ENCODE results near the gene TH.

The TH gene

DNA sequence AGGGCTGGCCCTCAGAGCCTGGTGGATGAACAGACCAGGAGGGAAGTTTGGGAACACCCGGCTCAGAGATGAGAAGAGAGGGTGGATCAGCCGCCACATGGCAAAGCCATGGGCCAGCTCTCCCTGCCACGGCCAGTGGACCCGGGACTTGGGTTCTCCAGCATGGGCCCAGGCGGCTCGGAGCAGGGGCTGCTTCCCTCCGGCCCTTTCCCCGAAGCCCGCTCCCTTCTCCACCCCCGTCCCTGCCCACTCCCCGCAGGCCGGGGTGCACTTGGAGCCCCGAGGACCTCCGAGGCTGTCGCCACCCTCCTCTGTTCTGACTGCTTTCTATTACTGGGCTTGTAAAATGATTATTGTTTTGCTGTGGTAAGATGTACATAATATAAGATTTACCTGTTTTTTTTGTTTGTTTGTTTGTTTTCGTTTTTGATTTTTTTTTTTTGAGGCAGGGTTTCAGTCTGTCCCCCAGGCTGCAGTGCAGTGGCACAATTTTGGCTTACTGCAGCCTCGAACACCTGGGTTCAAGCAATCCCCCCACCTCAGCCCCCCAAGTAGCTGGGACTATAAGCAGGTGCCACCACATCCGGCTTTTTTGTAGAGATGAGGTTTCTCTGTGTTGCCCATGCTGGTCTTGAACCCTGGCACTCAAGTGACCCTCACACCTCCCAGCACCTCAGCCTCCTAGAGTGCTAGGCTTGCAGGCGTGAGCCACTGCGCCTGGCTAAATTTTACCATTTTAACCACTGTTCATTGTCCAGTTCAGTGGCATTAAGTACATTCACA is 11.3 kb upstream of the TH start:
- peaks cover 4% of the 10 kb centered on the region for H3K4me1 ChIP-seq (ENCODE audit: insufficient read depth, low read length, poor library complexity, severe bottlenecking)
- H2AFZ ChIP-seq (ENCODE audit: low read length), result no peak overlapping the region
- H3F3A ChIP-seq (ENCODE audit: low read depth), result no peaks in the 10 kb centered on the region
- H4K20me1 ChIP-seq (ENCODE audit: insufficient read depth, low read length, poor library complexity, severe bottlenecking), result no peaks in the 10 kb centered on the region
- no peaks in the 10 kb centered on the region for H3K79me2 ChIP-seq (ENCODE audit: insufficient read depth, low read length)
- H3K9me3 ChIP-seq (ENCODE audit: insufficient read depth, low read depth, low read length), result no peaks in the 10 kb centered on the region
- H3K4me2 ChIP-seq (ENCODE audit: low read depth, low read length, poor library complexity, severe bottlenecking), result no peak overlapping the region
- H3K27me3 ChIP-seq (ENCODE audit: insufficient read depth, low read length, poor library complexity, severe bottlenecking), result no peaks in the 10 kb centered on the region
- no peak for TF ChIP-seq CTCF (conservative IDR thresholded peaks at IDR 0.05; ENCODE audit: low read length)
- no peak for TF ChIP-seq EZH2phosphoT487 (IDR thresholded peaks at IDR 0.05; ENCODE audit: borderline replicate concordance)
- H3K4me3 ChIP-seq (ENCODE audit: low read length, poor library complexity, severe bottlenecking), result no peak overlapping the region
- H3K36me3 ChIP-seq (ENCODE audit: insufficient read depth, low read length), result no peaks in the 10 kb centered on the region
- no peaks in the 10 kb centered on the region for H3K9me2 ChIP-seq (replicated peaks; ENCODE audit: low read depth, low read length)
- no peak overlapping the region for H3K9ac ChIP-seq (ENCODE audit: low read depth, low read length, poor library complexity, severe bottlenecking)

DNA sequence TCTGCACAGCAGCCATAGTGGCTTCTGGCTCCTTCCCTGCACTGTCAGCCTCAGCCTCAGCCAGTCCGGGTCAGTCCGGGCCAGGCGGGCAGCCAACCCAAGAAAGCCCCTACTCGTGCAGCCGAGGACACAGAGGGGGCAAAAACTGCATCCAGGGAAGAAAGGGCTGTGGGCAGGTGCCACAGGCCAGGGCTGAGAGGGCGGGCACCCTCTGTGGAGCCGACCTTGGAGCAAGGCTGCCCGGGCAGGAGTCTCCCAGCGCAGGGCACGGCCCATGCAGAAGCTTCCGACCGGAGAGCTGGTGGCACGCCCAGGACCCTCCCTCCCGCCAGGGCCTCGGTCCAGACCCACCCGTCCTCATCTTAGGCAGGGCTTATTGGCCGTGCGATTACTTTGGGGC is 10.5 kb upstream of the TH start:
- TF ChIP-seq EZH2phosphoT487 (IDR thresholded peaks at IDR 0.05; ENCODE audit: borderline replicate concordance) (no peak), CTCF (conservative IDR thresholded peaks at IDR 0.05; ENCODE audit: low read length) (no peak)
- Histone ChIP-seq H3K79me2 (ENCODE audit: insufficient read depth, low read length) (no peaks in the 10 kb centered on the region), H3K9ac (ENCODE audit: low read depth, low read length, poor library complexity, severe bottlenecking) (no peak overlapping the region), H3K9me2 (replicated peaks; ENCODE audit: low read depth, low read length) (no peaks in the 10 kb centered on the region), H3K4me1 (ENCODE audit: insufficient read depth, low read length, poor library complexity, severe bottlenecking) (peaks cover 4% of the 10 kb centered on the region), H3K4me3 (ENCODE audit: low read length, poor library complexity, severe bottlenecking) (no peak overlapping the region), H3K27me3 (ENCODE audit: insufficient read depth, low read length, poor library complexity, severe bottlenecking) (no peaks in the 10 kb centered on the region), H3K36me3 (ENCODE audit: insufficient read depth, low read length) (no peaks in the 10 kb centered on the region), H3K9me3 (ENCODE audit: insufficient read depth, low read depth, low read length) (no peaks in the 10 kb centered on the region), H3F3A (ENCODE audit: low read depth) (no peaks in the 10 kb centered on the region), H2AFZ (ENCODE audit: low read length) (no peak overlapping the region), H3K4me2 (ENCODE audit: low read depth, low read length, poor library complexity, severe bottlenecking) (no peak overlapping the region), H4K20me1 (ENCODE audit: insufficient read depth, low read length, poor library complexity, severe bottlenecking) (no peaks in the 10 kb centered on the region)

- Histone ChIP-seq H3K27me3 (ENCODE audit: insufficient read depth, low read length, poor library complexity, severe bottlenecking) (no peaks in the 10 kb centered on the region), H3K4me3 (ENCODE audit: low read length, poor library complexity, severe bottlenecking) (no peak overlapping the region), H3K9me3 (ENCODE audit: insufficient read depth, low read depth, low read length) (no peaks in the 10 kb centered on the region), H3K9ac (ENCODE audit: low read depth, low read length, poor library complexity, severe bottlenecking) (no peak overlapping the region), H4K20me1 (ENCODE audit: insufficient read depth, low read length, poor library complexity, severe bottlenecking) (no peaks in the 10 kb centered on the region), H3K4me2 (ENCODE audit: low read depth, low read length, poor library complexity, severe bottlenecking) (no peak overlapping the region), H3F3A (ENCODE audit: low read depth) (no peaks in the 10 kb centered on the region), H3K9me2 (replicated peaks; ENCODE audit: low read depth, low read length) (no peaks in the 10 kb centered on the region), H3K36me3 (ENCODE audit: insufficient read depth, low read length) (no peaks in the 10 kb centered on the region), H2AFZ (ENCODE audit: low read length) (no peak overlapping the region), H3K79me2 (ENCODE audit: insufficient read depth, low read length) (no peaks in the 10 kb centered on the region), H3K4me1 (ENCODE audit: insufficient read depth, low read length, poor library complexity, severe bottlenecking) (peaks cover 4% of the 10 kb centered on the region)
- TF ChIP-seq EZH2phosphoT487 (IDR thresholded peaks at IDR 0.05; ENCODE audit: borderline replicate concordance) (no peak), CTCF (conservative IDR thresholded peaks at IDR 0.05; ENCODE audit: low read length) (no peak)
These were observed 9.3 kb upstream of the TH start for GRCh38 chr11:2180789-2181370.
